Activated effector memory CD4-positive, alpha-beta T cell treated with Interleukin-2 at 50 U/mL for 16 hours (primary cell): Measurements from ENCODE around the gene MYO1G.
"Not testable (repeated sequence)": the region's sequence is repeated elsewhere in the genome, so short reads cannot be mapped to it uniquely, and the experiment has no call there.

Experiments used
- DNase-seq: peaks from one replicate; pipeline ENCODE4 v3.0.0-alpha.2; 2020

Gene MYO1G

DNA sequence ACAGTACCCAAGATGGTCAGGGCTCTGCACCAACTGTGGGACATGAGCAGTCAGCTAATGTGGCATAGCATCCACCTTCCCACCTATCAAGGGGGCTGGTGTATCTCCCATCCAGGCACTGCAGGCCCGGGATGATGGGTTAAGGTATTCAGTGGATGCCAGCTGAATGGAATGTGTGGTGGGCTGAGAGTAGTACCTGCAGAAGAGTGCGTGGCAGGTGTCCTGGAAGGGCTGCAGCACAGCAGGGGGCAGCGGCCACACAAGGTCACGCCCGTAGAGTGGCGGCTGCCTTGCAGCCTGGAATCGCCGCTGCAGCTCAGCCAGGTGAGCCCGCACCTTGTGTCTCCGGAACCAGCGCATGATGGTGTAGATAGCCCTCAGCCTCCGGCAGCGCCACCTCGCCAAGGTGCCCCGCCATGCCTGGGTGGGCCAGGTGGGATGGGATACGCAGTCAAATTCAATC, 13.3 kb downstream of the MYO1G start:
- DNase-seq: no peak

DNA sequence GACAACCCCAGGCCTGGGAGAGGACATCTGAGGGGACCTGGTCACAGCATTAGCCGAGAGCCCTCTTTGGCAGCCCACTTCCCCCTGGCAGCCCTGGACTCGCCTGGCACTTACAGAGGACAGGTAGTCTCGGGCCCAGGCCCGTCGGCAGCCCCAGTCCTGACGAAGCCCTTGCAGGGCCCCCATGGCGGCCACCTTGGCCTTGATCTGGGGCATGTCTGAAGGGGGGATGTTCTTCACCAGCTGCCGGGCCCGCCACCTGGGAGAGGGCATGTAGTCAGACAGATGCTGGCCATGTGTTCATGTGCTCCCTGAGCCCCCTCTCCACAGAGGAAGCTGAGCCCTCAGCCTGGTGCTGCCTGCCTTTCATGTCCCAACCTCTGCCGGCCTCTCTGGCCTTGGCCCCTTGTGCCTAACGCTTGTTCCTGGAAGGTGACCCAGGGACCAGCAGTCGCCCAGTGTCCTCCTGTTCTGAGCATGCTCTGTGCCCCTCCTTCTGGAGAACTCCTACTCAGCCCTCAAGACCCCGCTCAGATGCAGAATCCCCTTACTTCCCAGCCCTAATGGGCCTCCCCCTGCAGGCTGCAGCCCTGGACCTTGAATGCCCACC, 13.9 kb downstream of the MYO1G start:
- DNase-seq: no peak

DNA sequence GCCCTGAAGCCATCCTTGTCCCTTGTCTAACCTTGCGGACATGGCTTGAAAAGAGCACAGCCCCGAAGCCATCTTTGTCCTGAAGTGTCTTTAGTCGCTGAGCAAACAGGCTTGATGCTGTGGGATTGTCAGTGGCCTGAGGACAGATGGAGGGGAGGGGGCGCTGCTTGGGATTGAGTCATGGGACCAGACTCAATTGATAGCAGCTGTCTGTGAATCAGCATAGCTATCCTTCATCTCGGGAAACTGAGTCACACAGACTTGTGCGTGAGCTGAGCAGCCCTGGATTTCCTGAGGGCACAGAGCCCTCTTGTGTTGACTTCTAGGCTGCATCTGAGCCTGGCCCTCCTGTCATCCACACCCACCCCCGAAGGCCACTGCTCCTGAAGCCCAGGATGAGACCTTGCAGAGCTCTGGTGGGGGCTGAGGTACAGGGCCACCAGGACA, 14.4 kb downstream of the MYO1G start:
- no peak for DNase-seq

DNA sequence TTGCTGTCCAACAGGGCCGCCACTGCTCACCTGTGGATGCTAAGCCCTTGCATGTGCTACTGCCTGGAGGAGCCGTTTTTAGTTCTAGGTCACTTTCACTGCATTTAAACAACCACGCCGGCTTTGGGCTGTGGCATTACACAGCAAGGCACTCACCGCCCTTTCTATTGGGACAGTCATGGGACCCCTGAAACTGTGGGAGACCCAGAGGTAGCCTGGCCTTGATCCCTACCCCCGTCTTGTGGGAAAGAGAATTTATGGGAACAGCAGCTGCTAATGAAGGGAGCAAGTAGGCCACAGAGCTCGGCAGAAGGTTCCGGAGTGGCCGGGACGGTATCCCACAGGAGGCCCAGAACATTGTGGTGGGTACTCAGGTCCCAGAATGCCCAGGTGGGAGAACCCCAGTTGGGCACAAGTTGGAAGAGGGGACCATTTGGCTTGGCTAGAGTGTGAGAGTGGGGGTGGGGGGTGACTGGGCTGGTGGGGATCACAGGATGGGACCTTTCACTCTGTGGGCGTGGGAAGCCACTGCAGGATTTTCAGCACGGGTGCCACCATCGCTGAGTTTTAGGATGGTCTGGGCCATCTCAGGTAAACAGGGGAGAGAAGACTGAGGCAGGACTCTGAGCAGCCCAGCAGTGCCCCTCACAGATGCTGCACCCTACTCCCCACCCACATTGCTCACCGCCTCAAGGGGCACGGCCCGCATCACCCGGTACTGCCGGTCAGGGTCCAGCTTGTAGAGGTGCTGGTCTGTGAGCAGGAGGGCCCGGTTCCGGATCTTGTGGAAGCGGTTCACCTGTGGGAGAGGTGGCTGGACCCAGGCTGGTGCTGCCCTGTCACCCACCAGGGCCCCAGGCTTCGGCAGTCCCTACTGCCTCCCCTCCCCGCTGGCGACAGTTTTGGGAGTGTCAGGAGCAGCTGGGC, 15.2 kb downstream of the MYO1G start:
- DNase-seq: no peak

GRCh38 chr7:44962483-44963251, 16.1 kb downstream of the MYO1G start:
- no peak for DNase-seq

- no peak for DNase-seq
Measured at GRCh38 chr7:44961844-44962482, 16.9 kb downstream of the MYO1G start.

DNA sequence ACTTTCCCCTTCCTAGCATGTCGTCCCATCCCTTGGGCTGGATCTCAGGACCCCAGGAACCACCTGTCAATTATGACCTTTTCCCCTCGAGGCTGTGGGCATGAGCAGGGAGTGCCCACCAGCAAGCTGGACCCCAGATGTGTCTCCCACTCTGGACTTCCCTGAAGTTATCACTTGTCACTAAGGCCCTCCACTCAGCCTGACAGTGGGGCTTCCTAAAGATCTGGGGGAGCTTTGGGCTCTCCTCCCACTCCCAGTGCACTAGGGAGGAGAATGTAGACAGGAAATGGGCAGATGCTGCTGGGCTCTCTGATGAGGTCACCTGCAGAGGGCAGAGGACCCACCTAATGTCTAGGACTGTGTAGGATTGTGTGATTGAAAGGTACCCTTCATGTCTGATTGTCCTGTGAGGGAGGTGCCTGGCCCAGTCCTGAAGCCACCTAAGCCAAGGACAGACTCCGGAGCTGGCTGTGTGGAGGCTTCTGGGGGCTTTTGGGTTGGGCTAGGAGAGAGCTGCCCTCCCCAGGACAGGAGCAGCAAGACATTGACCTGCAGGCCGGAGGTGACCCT, 18.7 kb downstream of the MYO1G start:
- DNase-seq: no peak

DNA sequence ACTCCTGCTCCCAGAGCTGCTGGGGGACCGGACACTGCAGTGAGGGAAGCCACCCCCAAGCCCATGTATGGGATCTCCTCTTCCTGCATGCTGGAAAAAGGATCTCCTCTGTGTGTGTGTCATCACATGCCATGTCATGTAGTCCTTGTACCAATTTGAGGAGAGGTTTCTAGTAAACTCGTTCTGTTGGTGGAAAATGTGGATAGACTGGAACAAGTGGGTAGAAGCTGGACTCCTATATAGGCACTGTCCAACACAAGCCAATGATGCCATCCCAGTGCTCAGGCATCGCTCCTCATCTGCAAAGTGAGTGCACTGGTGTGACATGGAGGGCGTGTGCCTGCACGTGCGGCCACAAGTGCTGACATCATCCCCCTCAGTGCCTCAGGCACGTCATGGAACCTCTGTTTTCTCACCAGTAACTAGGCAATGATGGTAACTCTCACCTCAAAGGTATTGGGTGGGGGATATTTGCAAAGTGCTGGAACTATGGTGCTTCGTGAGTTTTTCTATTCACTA, 19.3 kb downstream of the MYO1G start:
- DNase-seq: peak; percentile 24

- DNase-seq: no peak
Measured at GRCh38 chr7:44958645-44959344, 20.0 kb downstream of the MYO1G start.

GRCh38 chr7:44956157-44956766, 22.6 kb downstream of the MYO1G start:
- no peak for DNase-seq

DNA sequence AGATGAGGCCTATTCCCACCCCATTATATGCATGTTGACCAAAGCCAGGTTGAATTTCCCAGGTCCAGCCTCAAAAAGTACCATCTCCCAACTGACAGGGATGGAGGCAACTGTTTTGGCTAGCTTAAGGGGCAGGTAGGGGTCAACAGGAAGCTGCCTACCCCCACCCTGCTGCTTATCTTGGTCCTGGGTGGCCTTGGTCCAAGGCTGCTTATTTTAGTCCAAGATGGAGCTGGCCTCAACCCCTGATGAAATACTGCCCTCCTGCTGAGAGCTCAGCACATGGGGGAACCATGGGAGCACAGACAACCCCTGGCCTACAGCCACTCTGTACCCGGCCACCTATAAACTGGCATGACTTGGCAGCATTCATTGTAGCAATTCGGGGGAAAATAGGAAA, 23.1 kb downstream of the MYO1G start:
- no peak for DNase-seq

GRCh38 chr7:44953156-44953555, 25.7 kb downstream of the MYO1G start:
- DNase-seq: no peak

DNA sequence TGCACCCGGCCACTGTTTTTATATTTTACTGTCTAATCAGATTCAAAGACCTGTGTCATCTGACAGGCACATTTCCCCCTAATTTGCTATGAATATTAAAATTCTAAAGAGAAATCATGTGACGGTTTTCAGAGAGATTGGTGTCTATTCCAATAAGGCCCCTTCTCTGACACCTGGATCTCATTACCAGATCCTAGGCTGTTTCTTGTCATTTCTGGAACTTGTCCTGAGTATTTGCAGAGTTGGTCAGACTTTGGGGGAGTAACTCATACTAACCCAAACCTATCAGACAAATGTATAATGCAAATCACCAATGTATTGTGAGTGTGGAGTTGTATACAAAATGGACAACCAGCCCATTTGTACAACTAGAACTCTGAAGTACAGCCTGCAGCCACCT, 29.5 kb downstream of the MYO1G start:
- DNase-seq: no peak

DNA sequence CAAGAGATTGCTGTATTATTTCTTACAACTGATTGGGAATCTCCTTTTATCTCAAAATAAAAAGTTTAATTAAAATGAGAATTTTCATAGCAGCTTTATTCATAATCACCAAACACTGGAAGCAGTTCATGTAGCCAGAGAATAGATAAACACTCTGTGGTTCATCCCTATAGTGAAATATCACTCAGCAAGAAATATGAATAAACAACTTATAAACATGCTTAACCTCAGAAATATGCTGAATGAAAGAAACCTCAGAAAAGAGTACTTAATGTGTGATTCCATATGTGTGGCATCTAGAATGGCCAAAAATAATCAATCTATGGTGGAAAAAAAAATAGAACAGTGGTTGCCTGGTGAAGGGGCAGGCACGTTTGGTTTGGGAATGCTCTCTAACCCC, 33.3 kb downstream of the MYO1G start:
- no peak for DNase-seq

DNA sequence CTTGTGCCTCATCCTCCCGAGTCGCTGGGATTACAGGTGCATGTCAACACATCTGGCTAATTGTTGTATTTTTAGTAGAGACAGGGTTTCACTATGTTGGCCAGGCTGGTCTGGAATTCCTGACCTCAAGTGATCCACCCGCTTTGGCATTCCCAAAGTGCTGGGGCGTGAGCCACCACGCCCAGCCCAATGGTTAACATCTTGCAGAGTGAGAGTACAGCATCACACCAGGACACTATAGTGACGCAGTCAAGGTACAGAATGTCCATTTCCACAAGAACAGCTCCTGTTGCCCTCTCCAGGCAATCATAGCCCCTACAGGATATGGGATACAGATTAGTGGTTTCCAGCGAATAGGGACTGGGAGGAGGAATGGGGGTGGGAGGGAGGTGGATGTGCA, 34.0 kb downstream of the MYO1G start:
- no peak for DNase-seq

GRCh38 chr7:44943631-44944030, 35.2 kb downstream of the MYO1G start:
- DNase-seq: no peak

DNA sequence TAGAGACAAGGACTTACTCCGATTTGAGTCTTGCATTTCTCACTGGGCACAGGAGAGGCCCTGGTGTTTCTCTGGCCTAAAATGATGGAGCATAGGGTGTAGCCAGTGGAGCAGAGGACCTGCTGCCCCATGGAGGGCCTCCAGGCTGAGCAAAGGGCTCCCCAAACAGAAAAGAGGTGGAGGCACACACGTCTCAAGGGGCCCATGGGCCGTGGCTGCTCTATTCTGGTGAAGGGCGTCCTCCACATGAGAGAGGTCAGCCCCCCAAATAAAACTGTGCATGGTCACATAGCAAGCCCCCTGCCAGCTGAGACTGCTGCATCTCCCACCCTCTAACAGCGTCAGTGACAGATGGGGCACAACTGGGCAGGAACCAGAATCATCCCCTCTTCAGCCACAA, 41.4 kb downstream of the MYO1G start:
- no peak for DNase-seq

GRCh38 chr7:44936322-44936721, 42.5 kb downstream of the MYO1G start:
- DNase-seq: no peak

GRCh38 chr7:44935583-44935982, 43.2 kb downstream of the MYO1G start:
- DNase-seq: no peak

DNA sequence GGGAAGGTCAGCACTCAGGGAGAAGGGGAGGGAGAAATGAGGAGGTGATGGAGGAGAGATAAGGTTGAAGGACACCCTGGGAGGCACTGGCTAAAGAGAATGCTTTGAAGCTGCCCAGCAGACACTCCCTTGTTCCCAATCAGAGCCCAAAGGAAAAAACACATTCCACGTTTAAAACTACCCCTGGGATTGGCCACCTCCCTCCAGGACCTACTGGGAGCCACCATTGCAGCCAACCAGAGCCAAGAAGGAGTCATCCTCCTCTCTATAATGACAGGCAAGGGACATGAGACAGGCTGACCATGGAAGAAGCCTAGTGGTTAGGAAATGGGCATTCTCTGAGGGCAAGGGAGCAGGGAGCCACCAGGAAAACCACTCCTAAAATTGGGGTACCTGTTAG, 43.8 kb downstream of the MYO1G start:
- no peak for DNase-seq

DNA sequence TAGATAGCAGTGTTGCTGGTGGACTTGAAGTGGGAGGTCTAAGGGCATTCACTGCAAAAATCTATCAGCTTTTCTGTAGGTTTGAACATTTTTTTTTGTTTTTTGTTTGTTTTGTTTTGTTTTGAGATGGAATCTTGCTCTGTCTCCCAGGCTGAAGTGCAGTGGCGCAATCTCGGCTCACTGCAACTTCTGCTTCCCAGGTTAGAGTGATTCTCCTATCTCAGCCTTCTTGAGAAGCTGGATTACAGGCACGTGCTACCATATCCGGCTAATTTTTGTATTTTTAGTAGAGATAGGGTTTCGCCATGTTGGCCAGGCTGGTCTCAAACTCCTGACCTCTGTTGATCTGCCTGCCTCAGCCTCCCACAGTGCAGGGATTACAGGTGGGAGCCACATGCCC, 44.3 kb downstream of the MYO1G start:
- DNase-seq: not testable (repeated sequence)
